Measurements from ENCODE around the gene DLG1.

DLG1 gene

GRCh38 chr3:197144188-197144587, 154.2 kb downstream of the DLG1 start:
- TF ChIP-seq, protein P1, sequence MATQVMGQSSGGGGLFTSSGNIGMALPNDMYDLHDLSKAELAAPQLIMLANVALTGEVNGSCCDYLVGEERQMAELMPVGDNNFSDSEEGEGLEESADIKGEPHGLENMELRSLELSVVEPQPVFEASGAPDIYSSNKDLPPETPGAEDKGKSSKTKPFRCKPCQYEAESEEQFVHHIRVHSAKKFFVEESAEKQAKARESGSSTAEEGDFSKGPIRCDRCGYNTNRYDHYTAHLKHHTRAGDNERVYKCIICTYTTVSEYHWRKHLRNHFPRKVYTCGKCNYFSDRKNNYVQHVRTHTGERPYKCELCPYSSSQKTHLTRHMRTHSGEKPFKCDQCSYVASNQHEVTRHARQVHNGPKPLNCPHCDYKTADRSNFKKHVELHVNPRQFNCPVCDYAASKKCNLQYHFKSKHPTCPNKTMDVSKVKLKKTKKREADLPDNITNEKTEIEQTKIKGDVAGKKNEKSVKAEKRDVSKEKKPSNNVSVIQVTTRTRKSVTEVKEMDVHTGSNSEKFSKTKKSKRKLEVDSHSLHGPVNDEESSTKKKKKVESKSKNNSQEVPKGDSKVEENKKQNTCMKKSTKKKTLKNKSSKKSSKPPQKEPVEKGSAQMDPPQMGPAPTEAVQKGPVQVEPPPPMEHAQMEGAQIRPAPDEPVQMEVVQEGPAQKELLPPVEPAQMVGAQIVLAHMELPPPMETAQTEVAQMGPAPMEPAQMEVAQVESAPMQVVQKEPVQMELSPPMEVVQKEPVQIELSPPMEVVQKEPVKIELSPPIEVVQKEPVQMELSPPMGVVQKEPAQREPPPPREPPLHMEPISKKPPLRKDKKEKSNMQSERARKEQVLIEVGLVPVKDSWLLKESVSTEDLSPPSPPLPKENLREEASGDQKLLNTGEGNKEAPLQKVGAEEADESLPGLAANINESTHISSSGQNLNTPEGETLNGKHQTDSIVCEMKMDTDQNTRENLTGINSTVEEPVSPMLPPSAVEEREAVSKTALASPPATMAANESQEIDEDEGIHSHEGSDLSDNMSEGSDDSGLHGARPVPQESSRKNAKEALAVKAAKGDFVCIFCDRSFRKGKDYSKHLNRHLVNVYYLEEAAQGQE (IDR thresholded peaks at IDR 0.05; ENCODE audit: low read depth): no peak
- no peak for TF ChIP-seq CEBPB (IDR thresholded peaks at IDR 0.05)
- no peak for TF ChIP-seq USF1 (IDR thresholded peaks at IDR 0.05)
- no peak for TF ChIP-seq FOXM1 (IDR thresholded peaks at IDR 0.05; ENCODE audit: borderline replicate concordance, low read depth)
- TF ChIP-seq ZBTB7A (IDR thresholded peaks at IDR 0.05; ENCODE audit: low read depth): no peak
- no peak for TF ChIP-seq TEAD4 (IDR thresholded peaks at IDR 0.05)
- TF ChIP-seq YY1 (IDR thresholded peaks at IDR 0.05; ENCODE audit: low read depth): no peak
- no peak for TF ChIP-seq CREB1 (IDR thresholded peaks at IDR 0.05; ENCODE audit: low read depth)
- no peak for TF ChIP-seq NFIC (IDR thresholded peaks at IDR 0.05)
- TF ChIP-seq EGR1 (IDR thresholded peaks at IDR 0.05): no peak
- no peak for TF ChIP-seq TAF1 (IDR thresholded peaks at IDR 0.05; ENCODE audit: low read depth)
- TF ChIP-seq TCF12 (IDR thresholded peaks at IDR 0.05; ENCODE audit: low read depth): no peak
- TF ChIP-seq, protein P2, sequence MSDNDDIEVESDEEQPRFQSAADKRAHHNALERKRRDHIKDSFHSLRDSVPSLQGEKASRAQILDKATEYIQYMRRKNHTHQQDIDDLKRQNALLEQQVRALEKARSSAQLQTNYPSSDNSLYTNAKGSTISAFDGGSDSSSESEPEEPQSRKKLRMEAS (IDR thresholded peaks at IDR 0.05): no peak

- no peak for TF ChIP-seq TEAD4 (IDR thresholded peaks at IDR 0.05)
- TF ChIP-seq, protein P1 (IDR thresholded peaks at IDR 0.05; ENCODE audit: low read depth): no peak
- TF ChIP-seq YY1 (IDR thresholded peaks at IDR 0.05; ENCODE audit: low read depth): no peak
- TF ChIP-seq USF1 (IDR thresholded peaks at IDR 0.05): no peak
- TF ChIP-seq ZBTB7A (IDR thresholded peaks at IDR 0.05; ENCODE audit: low read depth): no peak
- no peak for TF ChIP-seq FOXM1 (IDR thresholded peaks at IDR 0.05; ENCODE audit: borderline replicate concordance, low read depth)
- TF ChIP-seq TAF1 (IDR thresholded peaks at IDR 0.05; ENCODE audit: low read depth): no peak
Measured at GRCh38 chr3:197139586-197139985, 158.8 kb downstream of the DLG1 start.

GRCh38 chr3:197137751-197138150, 160.7 kb downstream of the DLG1 start:
- TF ChIP-seq CREB1 (IDR thresholded peaks at IDR 0.05; ENCODE audit: low read depth) (no peak), TEAD4 (IDR thresholded peaks at IDR 0.05) (no peak), TCF12 (IDR thresholded peaks at IDR 0.05; ENCODE audit: low read depth) (no peak), NFIC (IDR thresholded peaks at IDR 0.05) (no peak), TAF1 (IDR thresholded peaks at IDR 0.05; ENCODE audit: low read depth) (no peak), USF1 (IDR thresholded peaks at IDR 0.05) (no peak), EGR1 (IDR thresholded peaks at IDR 0.05) (no peak)
- TF ChIP-seq, protein P2 (IDR thresholded peaks at IDR 0.05): no peak

DNA sequence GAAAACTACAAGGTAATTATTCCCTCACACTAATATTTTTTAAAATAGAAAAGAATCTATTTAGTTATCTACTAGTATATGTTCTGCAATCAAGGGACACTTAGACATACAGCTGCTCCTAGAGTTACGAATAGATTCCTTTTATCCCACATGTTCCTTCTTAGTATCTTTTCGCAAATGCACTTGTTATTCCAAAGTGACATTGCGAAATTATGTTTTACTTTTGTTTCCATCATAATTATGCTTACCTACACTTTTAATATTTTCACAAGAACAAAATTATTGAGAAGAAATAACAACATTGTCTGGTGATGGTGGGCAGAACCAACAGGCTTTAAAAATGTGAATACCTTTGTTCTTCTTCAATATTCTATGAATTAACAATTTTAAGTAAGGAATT, 161.7 kb downstream of the DLG1 start:
- TF ChIP-seq YY1 (IDR thresholded peaks at IDR 0.05; ENCODE audit: low read depth) (no peak), TCF12 (IDR thresholded peaks at IDR 0.05; ENCODE audit: low read depth) (no peak), CREB1 (IDR thresholded peaks at IDR 0.05; ENCODE audit: low read depth) (no peak), EP300 (IDR thresholded peaks at IDR 0.05; ENCODE audit: borderline replicate concordance) (no peak), RAD21 (IDR thresholded peaks at IDR 0.05; ENCODE audit: low read depth) (no peak)

DNA sequence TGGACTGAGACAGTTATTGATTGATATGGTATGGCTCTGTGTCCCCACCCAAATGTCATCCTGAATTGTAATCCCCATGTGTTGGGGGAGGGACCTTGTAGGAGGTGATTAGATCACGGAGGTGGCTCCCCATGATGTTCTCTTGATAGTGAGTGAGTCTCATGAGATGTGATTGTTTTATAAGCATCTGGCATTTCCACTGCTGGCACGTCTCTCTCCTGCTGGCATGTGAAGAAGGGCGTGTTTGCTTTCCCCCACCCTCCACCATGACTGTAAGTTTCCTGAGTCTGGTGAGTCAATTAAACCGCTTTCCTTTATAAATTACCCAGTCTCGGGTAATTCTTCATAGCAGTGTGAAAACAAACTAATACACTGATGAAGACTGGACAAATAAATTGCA, 163.2 kb downstream of the DLG1 start:
- TF ChIP-seq TCF12 (IDR thresholded peaks at IDR 0.05; ENCODE audit: low read depth): no peak
- TF ChIP-seq, protein P1 (IDR thresholded peaks at IDR 0.05; ENCODE audit: low read depth): no peak
- no peak for TF ChIP-seq EGR1 (IDR thresholded peaks at IDR 0.05)
- no peak for TF ChIP-seq TAF1 (IDR thresholded peaks at IDR 0.05; ENCODE audit: low read depth)
- TF ChIP-seq, protein P2 (IDR thresholded peaks at IDR 0.05): no peak
- no peak for TF ChIP-seq CEBPB (IDR thresholded peaks at IDR 0.05)
- no peak for TF ChIP-seq CREB1 (IDR thresholded peaks at IDR 0.05; ENCODE audit: low read depth)
- TF ChIP-seq NFIC (IDR thresholded peaks at IDR 0.05): no peak
- no peak for TF ChIP-seq YY1 (IDR thresholded peaks at IDR 0.05; ENCODE audit: low read depth)
- TF ChIP-seq EP300 (IDR thresholded peaks at IDR 0.05; ENCODE audit: borderline replicate concordance): no peak
- TF ChIP-seq TEAD4 (IDR thresholded peaks at IDR 0.05): no peak
- TF ChIP-seq ZBTB7A (IDR thresholded peaks at IDR 0.05; ENCODE audit: low read depth): no peak
